Measurements from ENCODE around the gene SLC22A23.

Gene SLC22A23

GRCh38 chr6:3350252-3350796 lies 106.5 kb downstream of the SLC22A23 start:
- no peak for DNase-seq

GRCh38 chr6:3349388-3350251 lies 107.2 kb downstream of the SLC22A23 start:
- no peak for DNase-seq

- DNase-seq = no peak
Observed at GRCh38 chr6:3348821-3349220, 108.0 kb downstream of the SLC22A23 start.

GRCh38 chr6:3347826-3348225 lies 109.0 kb downstream of the SLC22A23 start:
- no peak for DNase-seq

GRCh38 chr6:3347247-3347646 lies 109.6 kb downstream of the SLC22A23 start:
- no peak for DNase-seq

GRCh38 chr6:3346476-3346875 lies 110.4 kb downstream of the SLC22A23 start:
- no peak for DNase-seq

- DNase-seq = no peak
Observed at GRCh38 chr6:3345836-3346235, 111.0 kb downstream of the SLC22A23 start.

GRCh38 chr6:3343089-3343883 lies 113.6 kb downstream of the SLC22A23 start:
- no peak for DNase-seq

- DNase-seq = no peak
Observed at GRCh38 chr6:3341467-3341866, 115.4 kb downstream of the SLC22A23 start.

- no peak for DNase-seq
Observed at GRCh38 chr6:3340894-3341293, 116.0 kb downstream of the SLC22A23 start.

- DNase-seq = no peak
Observed at GRCh38 chr6:3340358-3340802, 116.5 kb downstream of the SLC22A23 start.

- DNase-seq = no peak
Observed at GRCh38 chr6:3339811-3340210, 117.0 kb downstream of the SLC22A23 start.

GRCh38 chr6:3337521-3338350 lies 119.1 kb downstream of the SLC22A23 start:
- no peak for DNase-seq

GRCh38 chr6:3336859-3337515 lies 119.9 kb downstream of the SLC22A23 start:
- DNase-seq = no peak

- no peak for DNase-seq
Observed at GRCh38 chr6:3336066-3336786, 120.6 kb downstream of the SLC22A23 start.

GRCh38 chr6:3335169-3335568 lies 121.7 kb downstream of the SLC22A23 start:
- DNase-seq = no peak

GRCh38 chr6:3334555-3334954 lies 122.3 kb downstream of the SLC22A23 start:
- no peak for DNase-seq

- no peak for DNase-seq
Observed at GRCh38 chr6:3333263-3333662, 123.6 kb downstream of the SLC22A23 start.

- DNase-seq = no peak
Observed at GRCh38 chr6:3331971-3332370, 124.9 kb downstream of the SLC22A23 start.

GRCh38 chr6:3331494-3331893 lies 125.4 kb downstream of the SLC22A23 start:
- DNase-seq = no peak

GRCh38 chr6:3330199-3330598 lies 126.7 kb downstream of the SLC22A23 start:
- DNase-seq = no peak

Data from NCI-H2171 (cell line).